Thoracic aorta (tissue), 2 donors: Measurements from ENCODE around the gene YBX2. TPM values are rescaled to one million over a fixed set of nuclear protein-coding genes. Genes with fewer than 3 reads are reported as not detected.

Experiments
- ATAC-seq: fragments of 150-250 bp; one replicate; pipeline ENCODE4 v1.8.0; 2017; ENCODE audit warnings: low read depth; ENCODE audit not compliant: insufficient number of reproducible peaks, low FRiP score
- DNase-seq: peaks from one replicate; pipeline ENCODE4 v3.0.0-alpha.2; 2020; ENCODE audit warnings: low spot score
- H3K27ac ChIP-seq, 2 donors: fragments of 200-600 bp; sonication (generic); 1 replicate in 1 of 2; 2 replicates in 1 of 2; pipeline ENCODE4 v1.5.1; 2016; ENCODE audit warnings: mild to moderate bottlenecking in 2 of 2, moderate library complexity in 2 of 2
- H3K27me3 ChIP-seq: fragments of 200-600 bp; sonication (generic); replicated peaks from 2 replicates; pipeline ENCODE4 v1.6.0; 2016; ENCODE audit warnings: mild to moderate bottlenecking; ENCODE audit not compliant: insufficient read depth
- H3K36me3 ChIP-seq: fragments of 200-600 bp; sonication (generic); one replicate; pipeline ENCODE4 v1.5.1; 2016
- H3K4me1 ChIP-seq, 2 donors: fragments of 200-600 bp; sonication (generic); 1 replicate in 1 of 2; 2 replicates in 1 of 2; pipeline versions ENCODE4 v1.5.1 to v1.6.0; 2016; ENCODE audit warnings: low read depth in 2 of 2, mild to moderate bottlenecking in 1 of 2; ENCODE audit not compliant: control insufficient read depth in 1 of 2
- H3K4me3 ChIP-seq: fragments of 200-600 bp; sonication (generic); 2 replicates; pipeline ENCODE4 v1.5.1; 2016; ENCODE audit warnings: mild to moderate bottlenecking
- H3K9me3 ChIP-seq: fragments of 200-600 bp; sonication (generic); 2 replicates; pipeline ENCODE4 v1.5.1; 2016
- total RNA-seq, 2 donors: library from RNA; depleted of rRNA; stranded (reverse); fragments of >200 nt; gene quantifications; one replicate each; pipeline versions ENCODE4 v1.1.0 to v1.2.3, GENCODE V29; 2016
- TF ChIP-seq, protein P1 (sequence below): fragments of 200-600 bp; sonication (generic); IDR thresholded peaks from one replicate; pipeline ENCODE4 v1.5.1; 2019; ENCODE audit warnings: antibody characterized with exemption

YBX2 gene
- total RNA-seq, 2 donors from 2014 or later = not detected

DNA sequence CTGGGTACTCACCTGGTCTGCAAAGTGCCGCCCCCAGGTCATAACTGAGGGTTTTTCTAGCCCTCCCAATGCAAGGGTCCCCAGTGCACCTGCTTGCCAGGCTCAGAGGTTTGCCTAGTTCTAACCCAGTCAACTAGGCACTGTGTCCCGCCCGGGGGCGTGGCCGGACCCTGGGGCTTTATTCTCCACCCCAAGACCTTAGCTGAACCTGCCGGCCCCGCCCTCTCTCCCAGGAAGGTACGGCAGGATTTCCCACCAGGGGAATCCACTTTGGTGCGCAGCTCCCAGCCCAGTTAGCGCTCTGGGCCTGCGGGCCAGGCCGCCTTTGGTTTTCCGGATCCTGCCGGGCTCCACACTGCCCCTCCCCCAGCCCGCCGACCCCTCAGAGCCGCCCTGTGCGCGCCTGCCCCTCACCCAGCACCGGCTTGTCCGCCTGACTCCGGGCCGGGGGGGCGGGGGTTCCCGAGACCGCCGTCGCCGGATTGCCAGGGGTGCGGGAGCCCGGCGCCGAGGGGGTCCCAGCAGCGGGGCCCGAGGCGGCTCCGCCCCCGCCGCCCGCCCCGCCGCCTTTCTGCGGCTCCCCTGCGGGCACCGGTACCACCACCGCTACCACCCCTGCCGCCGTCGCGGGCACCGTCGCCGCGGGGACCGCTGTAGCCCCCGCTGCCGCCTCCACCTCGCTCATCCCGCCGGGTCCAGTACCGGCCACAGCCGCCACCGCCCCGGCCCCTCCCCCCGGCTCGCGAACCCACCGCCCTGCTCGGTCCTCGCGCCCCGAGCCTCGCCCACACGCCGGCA, 424 bp downstream of the YBX2 start:
- TF ChIP-seq, protein P1, sequence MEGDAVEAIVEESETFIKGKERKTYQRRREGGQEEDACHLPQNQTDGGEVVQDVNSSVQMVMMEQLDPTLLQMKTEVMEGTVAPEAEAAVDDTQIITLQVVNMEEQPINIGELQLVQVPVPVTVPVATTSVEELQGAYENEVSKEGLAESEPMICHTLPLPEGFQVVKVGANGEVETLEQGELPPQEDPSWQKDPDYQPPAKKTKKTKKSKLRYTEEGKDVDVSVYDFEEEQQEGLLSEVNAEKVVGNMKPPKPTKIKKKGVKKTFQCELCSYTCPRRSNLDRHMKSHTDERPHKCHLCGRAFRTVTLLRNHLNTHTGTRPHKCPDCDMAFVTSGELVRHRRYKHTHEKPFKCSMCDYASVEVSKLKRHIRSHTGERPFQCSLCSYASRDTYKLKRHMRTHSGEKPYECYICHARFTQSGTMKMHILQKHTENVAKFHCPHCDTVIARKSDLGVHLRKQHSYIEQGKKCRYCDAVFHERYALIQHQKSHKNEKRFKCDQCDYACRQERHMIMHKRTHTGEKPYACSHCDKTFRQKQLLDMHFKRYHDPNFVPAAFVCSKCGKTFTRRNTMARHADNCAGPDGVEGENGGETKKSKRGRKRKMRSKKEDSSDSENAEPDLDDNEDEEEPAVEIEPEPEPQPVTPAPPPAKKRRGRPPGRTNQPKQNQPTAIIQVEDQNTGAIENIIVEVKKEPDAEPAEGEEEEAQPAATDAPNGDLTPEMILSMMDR = no peak
- no peak for ATAC-seq
- Histone ChIP-seq H3K27ac (no peak overlapping the region), H3K4me1 (peaks cover 15 to 34% of the 10 kb centered on the region in 2 donors), H3K4me3 (peak overlapping the region; percentile 56), H3K36me3 (no peaks in the 10 kb centered on the region), H3K9me3 (no peaks in the 10 kb centered on the region), H3K27me3 (peaks cover 5% of the 10 kb centered on the region)
- DNase-seq = no peak

DNA sequence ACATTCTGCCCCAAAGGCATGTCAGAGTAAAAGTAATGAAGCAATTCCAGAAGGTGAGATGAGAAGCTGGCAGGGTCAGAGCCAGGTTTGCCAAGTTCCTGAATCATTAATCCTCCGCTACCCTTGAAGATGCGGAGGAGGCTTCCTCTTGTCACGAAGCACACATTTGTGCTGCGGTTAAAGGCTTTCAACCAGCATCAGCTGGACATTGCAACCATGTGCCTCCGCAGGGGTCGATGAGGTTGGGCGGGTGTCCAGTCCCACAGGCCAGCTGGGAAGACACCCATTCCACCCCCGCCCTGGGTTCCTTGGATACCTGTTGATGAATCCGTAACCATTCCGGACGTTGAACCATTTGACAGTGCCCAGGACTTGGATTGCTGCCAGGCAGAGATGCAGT, 1.3 kb downstream of the YBX2 start:
- H3K36me3 ChIP-seq = no peaks in the 10 kb centered on the region
- ATAC-seq = no peak
- no peaks in the 10 kb centered on the region for H3K9me3 ChIP-seq
- no peak overlapping the region for H3K4me3 ChIP-seq
- TF ChIP-seq, protein P1 = no peak
- peaks cover 5% of the 10 kb centered on the region for H3K27me3 ChIP-seq
- peaks cover 15 to 34% of the 10 kb centered on the region in 2 donors for H3K4me1 ChIP-seq
- DNase-seq = no peak
- no peak overlapping the region for H3K27ac ChIP-seq

DNA sequence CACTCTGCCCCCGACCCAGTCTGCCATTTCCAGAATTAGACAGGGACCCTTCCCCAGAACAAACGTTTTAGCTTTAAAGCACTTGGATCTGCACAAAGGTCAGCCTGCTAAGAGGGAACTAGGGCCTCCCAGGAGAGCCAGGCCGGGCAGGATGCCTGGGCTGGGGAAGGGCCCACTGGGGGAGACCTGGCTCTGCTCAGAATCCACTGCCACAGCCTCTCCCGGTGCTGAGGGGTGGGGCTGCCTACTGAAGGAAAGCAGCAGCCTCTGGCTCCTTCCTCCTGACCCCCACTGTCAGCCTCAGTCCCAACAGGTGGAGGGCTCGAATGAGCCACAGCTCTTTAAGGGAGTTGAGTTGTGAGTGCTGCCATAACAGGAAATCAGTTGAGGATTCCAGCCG, 1.7 kb downstream of the YBX2 start:
- Histone ChIP-seq H3K4me1 (peaks cover 15 to 34% of the 10 kb centered on the region in 2 donors), H3K4me3 (no peak overlapping the region), H3K9me3 (no peaks in the 10 kb centered on the region), H3K27me3 (peaks cover 5% of the 10 kb centered on the region), H3K36me3 (no peaks in the 10 kb centered on the region), H3K27ac (no peak overlapping the region)
- no peak for ATAC-seq
- DNase-seq = no peak
- TF ChIP-seq, protein P1 = no peak

DNA sequence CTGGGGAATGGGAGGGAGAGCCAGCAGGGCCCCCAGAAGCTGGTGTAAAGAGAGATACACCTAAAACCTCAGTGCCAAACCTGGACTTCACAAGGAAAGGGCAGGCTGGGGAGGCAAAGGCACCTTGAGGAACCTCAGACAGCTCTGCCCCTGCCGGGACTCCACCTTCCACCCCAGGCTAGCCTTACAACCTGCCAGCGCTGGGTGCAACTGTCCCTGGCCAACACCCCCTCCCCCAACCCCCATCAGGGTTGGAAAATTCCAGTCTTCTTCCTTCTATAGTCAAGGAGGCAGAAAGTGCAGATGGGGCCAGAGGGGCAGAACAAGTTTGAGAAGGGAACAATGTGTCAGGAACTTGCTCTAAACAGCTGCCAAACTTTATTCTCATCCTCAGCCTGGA, 2.2 kb downstream of the YBX2 start:
- Histone ChIP-seq H3K4me1 (peaks cover 15 to 34% of the 10 kb centered on the region in 2 donors), H3K27me3 (peaks cover 5% of the 10 kb centered on the region), H3K36me3 (no peaks in the 10 kb centered on the region)

DNA sequence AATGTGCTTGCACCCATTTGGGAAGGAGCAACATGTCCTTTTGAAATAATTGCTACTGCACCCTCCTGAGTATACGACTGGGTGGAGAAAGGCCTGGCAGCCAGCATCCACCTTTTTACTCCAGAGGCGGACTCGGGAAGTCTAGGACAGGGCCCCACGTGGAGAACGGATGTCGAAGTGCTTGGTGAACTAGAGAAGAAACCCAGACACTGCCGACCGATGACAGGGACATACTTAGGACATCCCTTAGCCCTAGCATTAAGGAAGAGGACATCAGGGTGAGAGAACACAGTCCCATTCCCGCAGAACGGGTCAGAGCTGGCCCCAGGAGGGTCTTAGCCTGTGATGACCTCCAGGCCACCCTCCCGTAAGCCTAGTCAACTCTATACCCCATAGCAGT, 3.8 kb downstream of the YBX2 start:
- Histone ChIP-seq H3K27me3 (peaks cover 5% of the 10 kb centered on the region), H3K27ac (no peak overlapping the region), H3K4me3 (no peak overlapping the region), H3K36me3 (no peaks in the 10 kb centered on the region), H3K9me3 (no peaks in the 10 kb centered on the region), H3K4me1 (peaks cover 10 to 22% of the 10 kb centered on the region in 2 donors)
- TF ChIP-seq, protein P1 = no peak
- no peak for DNase-seq
- no peak for ATAC-seq

More for the DNA sequence above, 2.2 kb downstream of the YBX2 start:
- ATAC-seq (no peak), DNase-seq (no peak)
- Histone ChIP-seq H3K4me3 (no peak overlapping the region), H3K27ac (no peak overlapping the region), H3K9me3 (no peaks in the 10 kb centered on the region)
- TF ChIP-seq, protein P1 = no peak
